ENCODE results near the gene CATSPERD. TPM values are rescaled to one million over a fixed set of nuclear protein-coding genes. Genes with fewer than 3 reads are reported as not detected.
A peak's percentile ranks its signal among the peaks of the same experiment; 100 is the strongest.

The CATSPERD gene
- total RNA-seq, 2 experiments from 2014 or later, result not detected

- H3K9me3 Mint-ChIP-seq, result no peaks in the 10 kb centered on the region
- H3K4me3 ChIP-seq (ENCODE audit: low read length), result peak overlapping the region; percentile 100
- TF ChIP-seq CTCF (IDR thresholded peaks at IDR 0.05), result no peak
- H3K4me3 Mint-ChIP-seq, result peak overlapping the region; percentile 96
- ChIA-PET CTCF (interaction anchor here (2.6 kb wide), 1 partner anchor 29 kb away, joined by 20 read pairs; the partner anchor contains the start of genes CATSPERD and LONP1), POLR2A (interaction anchor here (0.7 to 3.1 kb wide), 5 partner anchors 26 to 331 kb away, joined by 4 to 51 read pairs (median 6); partner anchors contain the start of genes CATSPERD, LONP1, SAFB and SAFB2)
- H3K9me3 ChIP-seq (ENCODE audit: control insufficient read depth in 1 of 2, insufficient read depth in 1 of 2, low read length in 2 of 2), result peaks cover 0 to 6% of the 10 kb centered on the region in 2 experiments
- H3K36me3 ChIP-seq (ENCODE audit: insufficient read depth, low read length), result peaks cover 56% of the 10 kb centered on the region
- H3K27ac Mint-ChIP-seq, result peak overlapping the region; percentile 96
- H3K27ac ChIP-seq (ENCODE audit: low read depth in 1 of 2, low read length in 2 of 2), result peak overlapping the region; percentile 31 to 95
- ATAC-seq (ENCODE audit: poor library complexity), result no peak
- H3K4me1 Mint-ChIP-seq (ENCODE audit: low read depth), result peaks cover 37% of the 10 kb centered on the region
- H3K27me3 ChIP-seq (ENCODE audit: control insufficient read depth in 1 of 2, insufficient read depth in 2 of 2, low read length in 2 of 2), result no peaks in the 10 kb centered on the region
- DNase-seq, result peak in 2 of 14 experiments; percentile 27 to 49
- intact Hi-C loops (cut with DNase I, micrococcal nuclease), result loop anchor here in 1 of 2 experiments (2.0 kb wide), 1 partner anchor 101 kb away; no protein-coding TSS in a partner anchor
- H3K27me3 Mint-ChIP-seq, result no peaks in the 10 kb centered on the region
- H3K36me3 Mint-ChIP-seq (ENCODE audit: low read depth), result peaks cover 58% of the 10 kb centered on the region
- H3K4me1 ChIP-seq (ENCODE audit: insufficient read depth, low read length), result peaks cover 42% of the 10 kb centered on the region
Observed at GRCh38 chr19:5691822-5692722, 28.4 kb upstream of the CATSPERD start.

- Mint-ChIP-seq H3K27me3 (no peaks in the 10 kb centered on the region), H3K4me3 (peak overlapping the region; percentile 73), H3K36me3 (ENCODE audit: low read depth) (peaks cover 59% of the 10 kb centered on the region), H3K9me3 (no peaks in the 10 kb centered on the region), H3K4me1 (ENCODE audit: low read depth) (peaks cover 37% of the 10 kb centered on the region), H3K27ac (peak overlapping the region; percentile 96)
- no peaks in the 10 kb centered on the region for H3K27me3 ChIP-seq (ENCODE audit: control insufficient read depth in 1 of 2, insufficient read depth in 2 of 2, low read length in 2 of 2)
- DNase-seq (no peak), ATAC-seq (ENCODE audit: poor library complexity) (no peak)
- TF ChIP-seq CTCF (IDR thresholded peaks at IDR 0.05), result no peak
- H3K9me3 ChIP-seq (ENCODE audit: control insufficient read depth in 1 of 2, insufficient read depth in 1 of 2, low read length in 2 of 2), result peaks cover 0 to 5% of the 10 kb centered on the region in 2 experiments
- peaks cover 36% of the 10 kb centered on the region for H3K4me1 ChIP-seq (ENCODE audit: insufficient read depth, low read length)
- ChIA-PET POLR2A (no interaction called here), CTCF (no interaction called here)
- no peak overlapping the region for H3K4me3 ChIP-seq (ENCODE audit: low read length)
- H3K27ac ChIP-seq (ENCODE audit: low read depth in 1 of 2, low read length in 2 of 2), result no peak overlapping the region
- H3K36me3 ChIP-seq (ENCODE audit: insufficient read depth, low read length), result peaks cover 58% of the 10 kb centered on the region
- intact Hi-C loops (cut with DNase I, micrococcal nuclease), result no loop called here
Observed at GRCh38 chr19:5692723-5693194, 27.7 kb upstream of the CATSPERD start.

- ATAC-seq (ENCODE audit: poor library complexity) (no peak), DNase-seq (peak in 1 of 14 experiments; percentile 47)
- H3K27me3 ChIP-seq (ENCODE audit: control insufficient read depth in 1 of 2, insufficient read depth in 2 of 2, low read length in 2 of 2), result no peaks in the 10 kb centered on the region
- ChIA-PET CTCF (no interaction called here), POLR2A (interaction anchor here (1.0 kb wide), 1 partner anchor 27 kb away, joined by 3 read pairs; the partner anchor contains the start of genes CATSPERD and LONP1)
- no peak for TF ChIP-seq CTCF (IDR thresholded peaks at IDR 0.05)
- peaks cover 60% of the 10 kb centered on the region for H3K36me3 Mint-ChIP-seq (ENCODE audit: low read depth)
- no peaks in the 10 kb centered on the region for H3K9me3 ChIP-seq (ENCODE audit: control insufficient read depth in 1 of 2, insufficient read depth in 1 of 2, low read length in 2 of 2)
- H3K27me3 Mint-ChIP-seq, result no peaks in the 10 kb centered on the region
- no peak overlapping the region for H3K27ac Mint-ChIP-seq
- H3K9me3 Mint-ChIP-seq, result no peaks in the 10 kb centered on the region
- H3K4me1 ChIP-seq (ENCODE audit: insufficient read depth, low read length), result peaks cover 31% of the 10 kb centered on the region
- intact Hi-C loops (cut with DNase I, micrococcal nuclease), result no loop called here
- H3K4me3 ChIP-seq (ENCODE audit: low read length), result no peak overlapping the region
- peak overlapping the region; percentile 7 for H3K4me3 Mint-ChIP-seq
- no peak overlapping the region for H3K27ac ChIP-seq (ENCODE audit: low read depth in 1 of 2, low read length in 2 of 2)
- peaks cover 32% of the 10 kb centered on the region for H3K4me1 Mint-ChIP-seq (ENCODE audit: low read depth)
- H3K36me3 ChIP-seq (ENCODE audit: insufficient read depth, low read length), result peaks cover 64% of the 10 kb centered on the region
Observed at GRCh38 chr19:5693195-5694166, 27.0 kb upstream of the CATSPERD start.

All from CD4-positive, alpha-beta T cell (primary cell).